CD4-positive, alpha-beta T cell treated with Interleukin-4 for 4 hours (primary cell): Measurements from ENCODE around the gene ARMC2.
"Not testable (repeated sequence)": the region's sequence is repeated elsewhere in the genome, so short reads cannot be mapped to it uniquely, and the experiment has no call there.

Source experiments
- DNase-seq: peaks from one replicate; pipeline ENCODE4 v3.0.0-alpha.2; 2020

Gene ARMC2

GRCh38 chr6:108957221-108957620 lies 109.0 kb downstream of the ARMC2 start:
- DNase-seq, result no peak

GRCh38 chr6:108958900-108959770 lies 110.9 kb downstream of the ARMC2 start:
- no peak for DNase-seq

GRCh38 chr6:108959972-108960582 lies 111.9 kb downstream of the ARMC2 start:
- no peak for DNase-seq

GRCh38 chr6:108960601-108961000 lies 112.4 kb downstream of the ARMC2 start:
- no peak for DNase-seq

- no peak for DNase-seq
Measured at GRCh38 chr6:108961077-108961476, 112.9 kb downstream of the ARMC2 start.

GRCh38 chr6:108961985-108962384 lies 113.8 kb downstream of the ARMC2 start:
- DNase-seq, result no peak

- no peak for DNase-seq
Measured at GRCh38 chr6:108966251-108966650, 118.0 kb downstream of the ARMC2 start.

- peak; percentile 30 for DNase-seq
Measured at GRCh38 chr6:108966855-108967755, 118.9 kb downstream of the ARMC2 start.

- no peak for DNase-seq
Measured at GRCh38 chr6:108968325-108969316, 120.4 kb downstream of the ARMC2 start.

- DNase-seq, result no peak
Measured at GRCh38 chr6:108969776-108970175, 121.6 kb downstream of the ARMC2 start.

- no peak for DNase-seq
Measured at GRCh38 chr6:108974201-108974600, 126.0 kb downstream of the ARMC2 start.

- DNase-seq, result not testable (repeated sequence)
Measured at GRCh38 chr6:108978638-108979037, 130.4 kb downstream of the ARMC2 start.

GRCh38 chr6:108982154-108983113 lies 134.2 kb downstream of the ARMC2 start:
- no peak for DNase-seq

GRCh38 chr6:108983151-108983550 lies 134.9 kb downstream of the ARMC2 start:
- no peak for DNase-seq

- no peak for DNase-seq
Measured at GRCh38 chr6:108985301-108985700, 137.1 kb downstream of the ARMC2 start.

GRCh38 chr6:108987156-108987555 lies 138.9 kb downstream of the ARMC2 start:
- DNase-seq, result no peak

GRCh38 chr6:108988296-108988695 lies 140.1 kb downstream of the ARMC2 start:
- no peak for DNase-seq

- no peak for DNase-seq
Measured at GRCh38 chr6:108988765-108989164, 140.5 kb downstream of the ARMC2 start.

- no peak for DNase-seq
Measured at GRCh38 chr6:108989700-108990099, 141.5 kb downstream of the ARMC2 start.

GRCh38 chr6:108993876-108994275 lies 145.7 kb downstream of the ARMC2 start:
- no peak for DNase-seq

- no peak for DNase-seq
Measured at GRCh38 chr6:108995296-108995695, 147.1 kb downstream of the ARMC2 start.
